ENCODE measurements around the gene IL19. TPM values are rescaled to one million over a fixed set of nuclear protein-coding genes. Genes with fewer than 3 reads are reported as not detected.

The IL19 gene, protein sequence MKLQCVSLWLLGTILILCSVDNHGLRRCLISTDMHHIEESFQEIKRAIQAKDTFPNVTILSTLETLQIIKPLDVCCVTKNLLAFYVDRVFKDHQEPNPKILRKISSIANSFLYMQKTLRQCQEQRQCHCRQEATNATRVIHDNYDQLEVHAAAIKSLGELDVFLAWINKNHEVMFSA
- total RNA-seq (2014; rRNA removed; shearing (Covaris generic)), result not detected in 2 replicates

DNA sequence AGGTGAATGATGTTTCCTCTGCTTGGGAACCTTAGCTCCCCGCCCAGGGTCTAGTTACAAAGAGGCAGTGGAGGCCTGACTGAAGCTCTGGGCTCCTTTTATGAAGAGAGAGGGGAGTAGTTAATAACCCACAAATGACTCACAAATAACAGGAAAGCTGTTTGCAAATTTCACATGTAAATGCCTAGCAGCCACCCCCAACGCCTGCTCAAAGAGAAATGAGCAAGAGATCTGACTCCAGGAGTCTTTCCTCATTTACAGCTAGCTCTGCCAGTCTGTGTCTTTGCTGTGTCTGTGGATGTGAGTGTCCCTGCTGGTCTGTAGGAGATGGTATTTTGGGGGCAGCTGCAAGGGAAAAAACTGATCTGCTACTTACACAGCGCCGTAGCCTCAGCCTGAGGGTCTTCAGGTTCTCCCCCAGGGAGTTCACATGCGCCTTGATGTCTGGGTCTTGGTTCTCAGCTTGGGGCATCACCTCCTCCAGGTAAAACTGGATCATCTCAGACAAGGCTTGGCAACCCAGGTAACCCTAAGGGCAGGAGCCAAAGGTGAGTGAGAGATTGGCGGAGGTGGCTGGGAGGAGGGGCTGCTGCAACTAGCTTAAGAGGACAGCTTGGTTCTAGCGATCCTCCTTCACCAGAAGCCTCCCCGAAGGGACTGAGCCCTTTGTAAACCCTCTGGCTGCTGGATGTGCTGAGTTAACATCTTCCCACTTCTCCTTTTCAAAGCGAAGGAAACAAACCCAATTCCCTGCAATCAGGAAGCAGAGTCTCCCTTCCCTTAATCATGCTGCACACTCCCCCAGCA is at the start of gene IL19:
Gene IL19, plus strand, starts transcription at position 243 of the 807 bp plus-strand sequence. CDS start 65,890 bp downstream, outside the sequence.
- DNase-seq (ENCODE audit: low spot score), result no peak

GRCh38 chr1:206721454-206721853 is 49.1 kb upstream of the IL19 start:
- no peak for DNase-seq (ENCODE audit: low spot score)

DNA sequence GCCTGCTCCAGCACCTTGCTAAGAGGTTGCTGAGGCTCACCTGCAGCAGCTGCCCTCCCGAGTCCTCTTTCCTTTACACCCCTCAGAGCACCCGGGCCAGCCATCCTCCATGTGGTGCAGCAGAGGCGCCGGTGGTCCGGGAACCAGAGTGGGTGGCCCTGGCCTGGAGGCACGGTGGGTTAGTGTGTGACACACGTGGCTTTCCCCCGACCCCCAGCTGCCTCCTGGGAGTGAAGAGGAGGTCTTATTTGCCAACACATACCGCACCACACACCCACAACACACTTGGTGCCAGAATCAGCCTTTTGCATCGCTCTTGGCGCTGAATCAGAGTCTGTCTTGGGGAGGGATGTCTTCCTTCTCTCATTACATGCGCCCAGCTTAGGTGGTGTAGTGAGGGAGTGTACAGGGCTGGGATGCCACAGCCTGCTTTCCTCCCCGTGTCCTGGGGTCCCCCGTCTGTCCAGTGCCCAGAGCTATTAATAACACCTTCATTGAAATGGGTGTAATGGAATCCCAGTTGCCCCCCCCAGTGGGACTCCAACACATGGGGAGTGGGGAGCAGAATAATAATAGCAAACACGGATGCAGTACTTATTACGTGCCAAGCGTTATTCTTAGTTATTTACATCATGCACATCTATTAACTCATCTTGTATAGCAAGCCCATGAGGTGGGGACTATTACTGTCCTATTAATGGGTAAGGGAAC is 47.7 kb upstream of the IL19 start:
- peak; percentile 36 for DNase-seq (ENCODE audit: low spot score)

- no peak for DNase-seq (ENCODE audit: low spot score)
Observed at GRCh38 chr1:206723462-206723804, 47.1 kb upstream of the IL19 start.

DNA sequence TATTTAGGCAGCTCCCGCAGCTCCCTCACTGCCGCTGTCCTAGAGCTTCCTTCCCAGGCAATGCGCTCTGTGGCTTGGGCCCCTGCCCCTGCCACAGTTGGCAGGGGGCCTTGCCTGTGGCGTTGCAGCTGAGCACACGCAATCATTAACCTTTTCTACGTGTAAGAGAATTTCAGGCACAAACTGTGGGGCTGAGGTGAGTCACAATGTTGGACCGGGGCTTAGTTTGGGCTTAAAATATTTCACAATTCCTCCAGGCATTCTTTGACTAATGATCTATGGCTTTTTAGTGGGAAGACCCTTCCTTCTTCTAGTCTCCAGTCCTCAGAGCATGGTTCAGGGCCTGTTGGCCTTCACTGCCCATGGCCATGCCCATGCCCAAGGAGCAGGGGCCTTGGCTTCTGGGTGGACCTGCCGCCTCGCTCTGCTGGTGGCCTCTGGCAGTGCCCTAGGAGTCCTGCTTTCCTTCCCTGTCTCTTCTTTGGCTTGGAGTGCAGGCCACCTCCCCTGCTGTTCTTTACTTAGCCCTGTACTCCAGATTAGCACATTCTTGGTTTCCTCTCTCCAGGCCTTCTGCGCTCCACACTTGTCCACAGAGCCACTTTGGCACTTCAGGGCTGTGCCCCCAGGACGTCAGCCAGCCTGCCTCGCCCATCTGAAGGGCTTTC is 46.6 kb upstream of the IL19 start:
- DNase-seq (ENCODE audit: low spot score), result peak; percentile 79

DNA sequence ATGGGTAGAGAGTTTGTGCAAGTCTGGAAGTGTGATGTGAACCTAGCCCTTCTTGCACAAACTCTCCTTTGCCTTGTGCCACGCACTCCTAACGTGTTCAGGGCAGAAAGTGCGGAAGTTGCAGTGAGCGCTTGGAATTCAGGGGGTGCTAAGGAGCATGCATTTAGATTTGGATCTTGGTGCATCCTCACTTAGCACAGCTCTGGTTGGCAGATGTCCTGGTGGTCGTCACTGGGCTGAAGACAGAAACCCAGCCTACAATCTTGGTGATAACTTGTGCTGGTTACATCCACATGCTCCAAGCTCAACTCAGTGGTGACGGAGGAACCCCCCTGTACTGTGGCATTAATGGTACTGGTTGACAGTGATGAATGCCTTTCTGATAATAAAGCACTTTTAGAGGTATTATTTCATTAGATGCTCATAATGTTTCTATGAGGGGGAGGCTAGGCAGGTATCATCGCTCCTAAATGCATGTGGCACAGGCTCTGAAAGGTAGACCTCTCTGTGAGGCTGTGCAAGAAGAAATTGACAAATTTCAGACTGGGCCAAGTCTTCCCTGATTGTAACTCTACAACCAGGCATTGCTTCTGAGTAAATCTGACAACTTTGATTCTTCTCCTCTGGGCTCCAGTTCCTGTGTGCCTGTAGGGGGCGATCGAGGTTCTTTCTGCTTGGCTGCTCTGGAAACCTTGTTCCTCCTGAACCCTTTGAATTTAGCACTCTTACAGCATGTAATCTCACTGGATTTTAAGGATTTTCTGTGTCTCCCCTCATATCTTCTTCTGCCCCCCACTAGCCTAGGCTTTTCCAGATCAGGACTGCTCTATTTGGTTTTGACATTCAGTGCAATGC is 45.2 kb upstream of the IL19 start:
- DNase-seq (ENCODE audit: low spot score), result peak; percentile 27

- no peak for DNase-seq (ENCODE audit: low spot score)
Observed at GRCh38 chr1:206727981-206728696, 42.4 kb upstream of the IL19 start.

DNA sequence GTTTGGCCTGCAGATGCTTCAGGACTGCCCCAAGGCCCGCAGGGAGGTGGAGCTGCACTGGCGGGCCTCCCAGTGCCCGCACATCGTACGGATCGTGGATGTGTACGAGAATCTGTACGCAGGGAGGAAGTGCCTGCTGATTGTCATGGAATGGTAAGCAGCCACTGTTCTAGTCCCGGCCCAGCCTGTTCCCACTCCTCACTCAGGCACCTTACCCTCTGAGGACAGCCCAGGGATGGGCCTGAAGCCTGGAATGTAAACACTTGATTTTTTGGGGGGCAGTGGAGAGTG is 41.9 kb upstream of the IL19 start:
- no peak for DNase-seq (ENCODE audit: low spot score)

DNA sequence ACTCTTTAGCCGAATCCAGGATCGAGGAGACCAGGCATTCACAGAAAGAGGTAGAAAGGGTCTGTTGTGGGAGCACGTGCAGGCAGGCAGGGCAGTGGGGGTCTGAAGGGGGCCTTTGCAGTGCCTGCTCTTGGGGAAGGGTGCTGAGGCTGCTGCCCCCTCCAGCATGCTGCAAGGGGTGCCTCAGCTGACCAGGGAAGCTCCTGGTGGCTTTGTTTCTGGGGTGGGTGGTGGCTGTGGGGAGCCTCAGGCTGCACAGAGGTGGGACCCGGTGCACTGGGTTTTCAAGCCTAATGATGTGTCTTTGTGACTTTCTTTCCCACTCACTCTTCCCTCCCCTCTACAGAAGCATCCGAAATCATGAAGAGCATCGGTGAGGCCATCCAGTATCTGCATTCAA is 41.5 kb upstream of the IL19 start:
- no peak for DNase-seq (ENCODE audit: low spot score)

GRCh38 chr1:206729507-206729906 is 41.1 kb upstream of the IL19 start:
- no peak for DNase-seq (ENCODE audit: low spot score)

- no peak for DNase-seq (ENCODE audit: low spot score)
Observed at GRCh38 chr1:206732508-206732907, 38.1 kb upstream of the IL19 start.

- no peak for DNase-seq (ENCODE audit: low spot score)
Observed at GRCh38 chr1:206732992-206733391, 37.6 kb upstream of the IL19 start.

- peak; percentile 26 for DNase-seq (ENCODE audit: low spot score)
Observed at GRCh38 chr1:206734499-206735142, 36.0 kb upstream of the IL19 start.

DNA sequence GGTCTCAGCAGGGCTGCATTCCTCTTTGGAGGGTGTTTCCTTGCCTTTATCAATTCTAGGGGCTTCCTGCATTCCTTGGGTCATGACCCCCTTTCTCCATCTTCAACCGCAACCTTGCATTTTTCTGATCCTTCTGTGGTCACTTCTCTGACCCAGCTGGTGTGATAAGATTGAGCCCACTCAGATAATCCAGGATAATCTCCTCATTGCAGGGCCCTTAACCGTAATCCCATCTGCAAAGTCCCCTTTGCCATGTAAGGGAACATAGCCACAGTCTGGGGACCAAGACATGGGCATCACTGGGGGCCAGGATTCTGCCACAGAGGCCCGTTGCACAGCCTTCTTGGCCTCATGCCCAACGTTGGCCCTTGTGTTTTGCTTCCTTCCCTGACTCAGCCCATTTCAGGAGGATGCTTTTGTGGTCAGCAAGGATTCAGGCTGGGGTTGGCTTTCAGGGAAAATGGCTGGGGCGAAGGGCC is 35.0 kb upstream of the IL19 start:
- DNase-seq (ENCODE audit: low spot score), result no peak

GRCh38 chr1:206736878-206737728 is 33.5 kb upstream of the IL19 start:
- no peak for DNase-seq (ENCODE audit: low spot score)

GRCh38 chr1:206737729-206738201 is 32.8 kb upstream of the IL19 start:
- no peak for DNase-seq (ENCODE audit: low spot score)

DNA sequence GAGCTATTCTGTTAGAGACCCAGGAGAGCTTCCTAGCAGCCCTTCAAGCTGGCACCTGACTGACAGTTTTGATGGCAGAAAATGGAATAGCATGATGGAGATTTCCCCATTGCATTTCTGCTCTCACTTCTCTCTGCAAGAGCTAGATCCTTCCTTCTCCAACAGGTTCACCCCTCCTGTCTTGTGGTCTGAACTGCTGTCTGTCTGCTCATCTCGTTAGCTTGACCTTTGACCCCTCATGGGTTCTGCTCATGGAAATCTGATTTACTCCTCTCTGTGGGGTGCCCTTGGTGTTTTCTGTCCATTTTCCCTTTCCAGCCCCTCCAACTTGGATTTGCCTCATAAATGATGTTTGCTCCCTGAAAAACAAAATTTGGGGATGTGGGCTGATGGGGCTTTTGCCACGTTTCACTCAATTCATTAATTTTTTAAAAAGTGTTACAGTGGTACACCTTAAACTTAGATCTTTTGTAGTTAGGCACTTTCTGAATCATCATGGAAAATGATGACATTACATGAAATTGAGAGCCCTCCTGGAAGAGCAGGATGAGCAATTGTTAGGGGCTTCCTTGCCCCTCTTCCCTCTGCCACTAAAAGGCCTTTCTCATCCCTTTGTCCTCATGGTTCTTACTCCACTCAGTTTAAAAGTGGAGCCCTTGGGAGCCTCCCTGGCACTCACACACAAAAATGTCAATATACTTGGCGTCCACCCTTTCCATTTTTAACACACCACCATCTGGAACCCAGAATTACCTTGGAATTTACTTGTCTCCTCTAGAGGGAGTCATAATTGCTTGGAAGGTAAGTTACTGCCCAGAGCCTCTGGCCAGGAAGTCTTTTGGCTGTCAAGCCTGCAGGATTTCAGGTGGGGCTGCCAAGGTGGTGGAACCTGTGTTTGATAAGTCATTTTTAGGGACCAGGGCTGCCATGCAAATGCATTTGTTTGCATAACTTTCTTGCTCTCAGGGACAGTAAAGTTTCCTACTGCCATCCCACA is 31.9 kb upstream of the IL19 start:
- DNase-seq (ENCODE audit: low spot score), result peak; percentile 29
